Esophagus squamous epithelium (tissue), 4 donors: Measurements from ENCODE around the gene NUTF2.

Experiments used
- CTCF ChIP-seq, 6 experiments: fragments of 450-650 bp in 4 of 6; fragments of 200-600 bp in 2 of 6; sonication (generic) in 2 of 6; IDR thresholded peaks; one replicate each; pipeline ENCODE4 v1.5.1; 2016 to 2019; ENCODE audit warnings: antibody characterized with exemption in 6 of 6, mild to moderate bottlenecking in 4 of 6, moderate library complexity in 4 of 6
- POLR2A ChIP-seq, 4 donors: fragments of 450-650 bp; IDR thresholded peaks; one replicate each; pipeline ENCODE4 v1.6.1; 2017; ENCODE audit warnings: antibody characterized with exemption in 4 of 4, mild to moderate bottlenecking in 4 of 4, moderate library complexity in 3 of 4

GRCh38 chr16:67879936-67880335 lies 33.2 kb downstream of the NUTF2 start:
- TF ChIP-seq CTCF (IDR thresholded peaks at IDR 0.05) (no peak), POLR2A (IDR thresholded peaks at IDR 0.05) (no peak)
